SK-N-SH treated with all-trans-retinoic acid at 6 μM for 48 hours (cell line): ENCODE results near the gene STK38L.

Experiments
- ATAC-seq: fragments of 200-7000 bp; cut with Tn5 transposase; 3 replicates; pipeline ENCODE4 v1.9.1; 2020; ENCODE audit warnings: mild to moderate bottlenecking, moderate library complexity
- ARNTL ChIP-seq: fragments of 450-650 bp; formaldehyde crosslinking; IDR thresholded peaks from 2 replicates; pipeline ENCODE4 v1.5.0; 2020; ENCODE audit warnings: low read depth, mild to moderate bottlenecking, moderate library complexity, borderline replicate concordance
- BACH2 ChIP-seq: fragments of 250-450 bp; sonication (Bioruptor Pico); IDR thresholded peaks from 2 replicates; pipeline ENCODE4 v1.9.0; 2021; ENCODE audit warnings: mild to moderate bottlenecking, borderline replicate concordance
- CREB5 ChIP-seq: fragments of 250-450 bp; sonication (Bioruptor Pico); IDR thresholded peaks from 2 replicates; pipeline ENCODE4 v1.5.1; 2020; ENCODE audit warnings: low read depth, mild to moderate bottlenecking, moderate library complexity
- CSDC2 ChIP-seq: fragments of 250-450 bp; sonication (Bioruptor Pico); IDR thresholded peaks from 2 replicates; pipeline ENCODE4 v1.5.0; 2020; ENCODE audit warnings: mild to moderate bottlenecking, moderate library complexity
- ESRRG ChIP-seq: fragments of 250-450 bp; sonication (Bioruptor Pico); IDR thresholded peaks from 2 replicates; pipeline ENCODE4 v1.6.1; 2021; ENCODE audit warnings: mild to moderate bottlenecking
- ISL1 ChIP-seq: fragments of 250-450 bp; sonication (Bioruptor Pico); IDR thresholded peaks from 2 replicates; pipeline ENCODE4 v2.1.2; 2022; ENCODE audit warnings: mild to moderate bottlenecking, moderate library complexity
- OSR1 ChIP-seq: fragments of 250-450 bp; sonication (Bioruptor Pico); IDR thresholded peaks from 2 replicates; pipeline ENCODE4 v1.8.0; 2022; ENCODE audit warnings: moderate library complexity, mild to moderate bottlenecking, inconsistent platforms
- PATZ1 ChIP-seq: fragments of 250-450 bp; sonication (Bioruptor Pico); IDR thresholded peaks from 2 replicates; pipeline ENCODE4 v1.8.0; 2020; ENCODE audit warnings: mild to moderate bottlenecking, moderate library complexity, borderline replicate concordance
- PPARA ChIP-seq: fragments of 250-450 bp; sonication (Bioruptor Pico); IDR thresholded peaks from 2 replicates; pipeline ENCODE4 v1.5.0; 2020; ENCODE audit warnings: mild to moderate bottlenecking, borderline replicate concordance
- RARB ChIP-seq: fragments of 250-450 bp; sonication (Bioruptor Pico); IDR thresholded peaks from 2 replicates; pipeline ENCODE4 v1.8.0; 2021; ENCODE audit warnings: mild to moderate bottlenecking, moderate library complexity
- SNAI2 ChIP-seq: fragments of 250-450 bp; sonication (Bioruptor Pico); IDR thresholded peaks from 2 replicates; pipeline ENCODE4 v1.5.0; 2020; ENCODE audit warnings: mild to moderate bottlenecking, moderate library complexity
- TCF4 ChIP-seq: fragments of 250-450 bp; sonication (Bioruptor Pico); IDR thresholded peaks from 2 replicates; pipeline ENCODE4 v1.8.0; 2021; ENCODE audit warnings: mild to moderate bottlenecking, moderate library complexity, borderline replicate concordance
- TOX ChIP-seq: fragments of 250-450 bp; sonication (Bioruptor Pico); IDR thresholded peaks from 2 replicates; pipeline ENCODE4 v1.8.0; 2021; ENCODE audit warnings: mild to moderate bottlenecking, moderate library complexity, borderline replicate concordance
- ZC3H10 ChIP-seq: fragments of 250-450 bp; sonication (Bioruptor Pico); IDR thresholded peaks from 2 replicates; pipeline ENCODE4 v1.5.1; 2021; ENCODE audit warnings: mild to moderate bottlenecking, moderate library complexity
- ZFP3 ChIP-seq: fragments of 250-450 bp; sonication (Bioruptor Pico); IDR thresholded peaks from 2 replicates; pipeline ENCODE4 v1.5.0; 2020; ENCODE audit warnings: mild to moderate bottlenecking, moderate library complexity
- ZNF565 ChIP-seq: fragments of 450-650 bp; formaldehyde crosslinking; conservative IDR thresholded peaks from 2 replicates; pipeline ENCODE4 v1.5.0; 2020; ENCODE audit warnings: low read depth, mild to moderate bottlenecking, moderate library complexity
- ZNF70 ChIP-seq: fragments of 450-650 bp; formaldehyde crosslinking; IDR thresholded peaks from 2 replicates; pipeline ENCODE4 v1.5.0; 2020; ENCODE audit warnings: mild to moderate bottlenecking, moderate library complexity
- ZNF8 ChIP-seq: fragments of 450-650 bp; formaldehyde crosslinking; IDR thresholded peaks from 2 replicates; pipeline ENCODE4 v1.5.0; 2020; ENCODE audit warnings: mild to moderate bottlenecking, moderate library complexity
- TF ChIP-seq, protein P1 (sequence below): fragments of 250-450 bp; sonication (Bioruptor Pico); IDR thresholded peaks from 2 replicates; pipeline ENCODE4 v1.8.0; 2021; ENCODE audit warnings: low read depth, mild to moderate bottlenecking, moderate library complexity, borderline replicate concordance
- TF ChIP-seq, protein P2 (sequence below): fragments of 250-450 bp; sonication (Bioruptor Pico); IDR thresholded peaks from 2 replicates; pipeline ENCODE4 v1.5.0; 2020; ENCODE audit warnings: mild to moderate bottlenecking, moderate library complexity

Gene STK38L

DNA sequence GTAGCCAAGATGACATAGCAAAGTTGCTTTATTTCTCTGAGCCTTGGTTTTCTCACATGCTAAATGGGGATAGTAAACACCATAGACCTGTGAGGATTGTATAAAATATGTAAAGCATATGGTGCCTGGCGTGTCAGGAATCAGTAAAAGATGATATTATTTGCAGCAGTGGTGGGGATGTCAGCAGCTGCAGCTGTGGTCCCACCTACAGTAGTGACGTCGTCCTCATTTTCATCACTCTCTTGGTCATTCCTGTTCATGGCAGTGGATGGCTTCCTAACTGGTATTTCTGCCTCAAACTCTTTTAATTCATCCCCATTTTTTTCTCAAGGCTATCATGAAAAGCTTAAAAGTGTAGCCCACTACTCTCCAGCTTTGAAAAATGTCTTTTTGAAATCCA lies 100.7 kb downstream of the STK38L start (continued):
- no peak for TF ChIP-seq CREB5 (CRISPR knock-in tag)

GRCh38 chr12:27345376-27345775 lies 101.3 kb downstream of the STK38L start:
- no peak for ATAC-seq
- TF ChIP-seq ARNTL (no peak), TOX (CRISPR knock-in tag) (no peak), ZFP3 (CRISPR knock-in tag) (no peak), RARB (CRISPR knock-in tag) (no peak), PATZ1 (no peak), OSR1 (CRISPR knock-in tag) (no peak), CSDC2 (CRISPR knock-in tag) (no peak), SNAI2 (no peak), BACH2 (no peak), ZNF70 (no peak), ZNF565 (no peak), PPARA (CRISPR knock-in tag) (no peak), ZNF8 (CRISPR knock-in tag) (no peak), TCF4 (CRISPR knock-in tag) (no peak), ISL1 (CRISPR knock-in tag) (no peak), ESRRG (CRISPR knock-in tag) (no peak), ZC3H10 (no peak), CREB5 (CRISPR knock-in tag) (no peak)
- TF ChIP-seq, protein P1, sequence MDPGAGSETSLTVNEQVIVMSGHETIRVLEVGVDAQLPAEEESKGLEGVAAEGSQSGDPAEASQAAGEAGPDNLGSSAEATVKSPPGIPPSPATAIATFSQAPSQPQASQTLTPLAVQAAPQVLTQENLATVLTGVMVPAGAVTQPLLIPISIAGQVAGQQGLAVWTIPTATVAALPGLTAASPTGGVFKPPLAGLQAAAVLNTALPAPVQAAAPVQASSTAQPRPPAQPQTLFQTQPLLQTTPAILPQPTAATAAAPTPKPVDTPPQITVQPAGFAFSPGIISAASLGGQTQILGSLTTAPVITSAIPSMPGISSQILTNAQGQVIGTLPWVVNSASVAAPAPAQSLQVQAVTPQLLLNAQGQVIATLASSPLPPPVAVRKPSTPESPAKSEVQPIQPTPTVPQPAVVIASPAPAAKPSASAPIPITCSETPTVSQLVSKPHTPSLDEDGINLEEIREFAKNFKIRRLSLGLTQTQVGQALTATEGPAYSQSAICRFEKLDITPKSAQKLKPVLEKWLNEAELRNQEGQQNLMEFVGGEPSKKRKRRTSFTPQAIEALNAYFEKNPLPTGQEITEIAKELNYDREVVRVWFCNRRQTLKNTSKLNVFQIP: no peak
- TF ChIP-seq, protein P2, sequence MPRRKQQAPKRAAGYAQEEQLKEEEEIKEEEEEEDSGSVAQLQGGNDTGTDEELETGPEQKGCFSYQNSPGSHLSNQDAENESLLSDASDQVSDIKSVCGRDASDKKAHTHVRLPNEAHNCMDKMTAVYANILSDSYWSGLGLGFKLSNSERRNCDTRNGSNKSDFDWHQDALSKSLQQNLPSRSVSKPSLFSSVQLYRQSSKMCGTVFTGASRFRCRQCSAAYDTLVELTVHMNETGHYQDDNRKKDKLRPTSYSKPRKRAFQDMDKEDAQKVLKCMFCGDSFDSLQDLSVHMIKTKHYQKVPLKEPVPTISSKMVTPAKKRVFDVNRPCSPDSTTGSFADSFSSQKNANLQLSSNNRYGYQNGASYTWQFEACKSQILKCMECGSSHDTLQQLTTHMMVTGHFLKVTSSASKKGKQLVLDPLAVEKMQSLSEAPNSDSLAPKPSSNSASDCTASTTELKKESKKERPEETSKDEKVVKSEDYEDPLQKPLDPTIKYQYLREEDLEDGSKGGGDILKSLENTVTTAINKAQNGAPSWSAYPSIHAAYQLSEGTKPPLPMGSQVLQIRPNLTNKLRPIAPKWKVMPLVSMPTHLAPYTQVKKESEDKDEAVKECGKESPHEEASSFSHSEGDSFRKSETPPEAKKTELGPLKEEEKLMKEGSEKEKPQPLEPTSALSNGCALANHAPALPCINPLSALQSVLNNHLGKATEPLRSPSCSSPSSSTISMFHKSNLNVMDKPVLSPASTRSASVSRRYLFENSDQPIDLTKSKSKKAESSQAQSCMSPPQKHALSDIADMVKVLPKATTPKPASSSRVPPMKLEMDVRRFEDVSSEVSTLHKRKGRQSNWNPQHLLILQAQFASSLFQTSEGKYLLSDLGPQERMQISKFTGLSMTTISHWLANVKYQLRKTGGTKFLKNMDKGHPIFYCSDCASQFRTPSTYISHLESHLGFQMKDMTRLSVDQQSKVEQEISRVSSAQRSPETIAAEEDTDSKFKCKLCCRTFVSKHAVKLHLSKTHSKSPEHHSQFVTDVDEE (CRISPR knock-in tag): no peak
- TF ChIP-seq, all 23 proteins: peak for 0

DNA sequence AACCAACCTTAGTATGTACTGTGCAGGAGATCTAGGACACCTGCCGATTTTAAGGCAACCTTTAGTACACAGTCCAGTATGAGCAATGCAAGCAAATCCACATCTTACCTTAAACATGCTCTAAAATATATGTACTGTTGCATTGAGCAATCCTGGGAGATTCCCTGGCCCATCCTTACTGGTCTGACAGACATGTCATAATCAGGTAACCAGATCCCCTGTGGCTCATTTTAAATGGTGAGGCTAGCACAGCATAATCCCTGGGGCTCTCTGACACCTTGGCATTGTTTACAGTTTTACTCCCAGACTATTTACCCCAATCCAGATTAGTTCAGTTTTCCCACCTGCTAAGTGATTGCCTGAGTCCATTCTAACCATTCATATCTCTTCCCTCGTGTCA lies 103.7 kb downstream of the STK38L start:
- no peak for ATAC-seq
- TF ChIP-seq ZNF8 (CRISPR knock-in tag): no peak
- TF ChIP-seq ISL1 (CRISPR knock-in tag): no peak

DNA sequence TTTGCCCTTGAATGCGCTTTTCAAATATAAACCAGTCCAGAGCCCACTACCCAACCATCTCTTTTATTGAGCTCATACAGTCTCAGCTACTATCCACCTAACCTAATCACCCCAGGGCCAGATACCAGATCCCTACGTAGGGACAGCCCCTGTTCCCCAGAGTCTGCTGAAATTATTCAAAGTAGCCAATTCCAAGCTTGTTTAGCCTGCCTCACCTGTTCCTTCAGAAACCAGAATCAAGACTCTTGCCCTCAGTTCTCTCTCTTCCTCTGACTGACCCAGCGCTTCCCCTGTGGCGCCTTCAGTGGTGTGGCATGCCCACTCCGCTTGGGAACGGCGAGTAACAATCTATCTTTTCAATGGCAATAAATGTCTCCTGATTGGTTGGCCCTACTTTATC lies 107.4 kb downstream of the STK38L start:
- no peak for TF ChIP-seq ZFP3 (CRISPR knock-in tag)
- no peak for TF ChIP-seq ARNTL
- TF ChIP-seq CREB5 (CRISPR knock-in tag): no peak
- no peak for TF ChIP-seq TCF4 (CRISPR knock-in tag)
- TF ChIP-seq, all 23 proteins: peak for 0
- ATAC-seq: no peak
